OCI-LY7 (cell line): ENCODE measurements around the gene LRP2.

Experiments used
- CTCF ChIP-seq: fragments of 200-600 bp; sonication (generic); conservative IDR thresholded peaks from 2 replicates; pipeline ENCODE4 v1.5.1; 2014; ENCODE audit warnings: mild to moderate bottlenecking, antibody characterized with exemption, low read length, moderate library complexity, mixed read lengths
- EZH2phosphoT487 ChIP-seq: fragments of 200-600 bp; sonication (generic); IDR thresholded peaks from 2 replicates; pipeline ENCODE4 v1.6.1; 2018; ENCODE audit warnings: low read depth, borderline replicate concordance, mild to moderate bottlenecking, mixed run types, antibody characterized with exemption, low read length, moderate library complexity, mixed read lengths

GRCh38 chr2:169351725-169352124 is 10.6 kb downstream of the LRP2 start:
- TF ChIP-seq CTCF (no peak), EZH2phosphoT487 (no peak)
